Measurements from ENCODE around the gene GPR142.

Gene GPR142

GRCh38 chr17:74357466-74357809, 9.9 kb upstream of the GPR142 start:
- DNase-seq (ENCODE audit: low read depth) = no peak
- TF ChIP-seq CTCF (conservative IDR thresholded peaks at IDR 0.05; ENCODE audit: low read depth, low read length) = no peak
- H3K4me3 ChIP-seq (ENCODE audit: low read length) = no peak overlapping the region

- no peak for TF ChIP-seq CTCF (conservative IDR thresholded peaks at IDR 0.05; ENCODE audit: low read depth, low read length)
- DNase-seq (ENCODE audit: low read depth) = no peak
- no peak overlapping the region for H3K4me3 ChIP-seq (ENCODE audit: low read length)
These were observed 8.6 kb upstream of the GPR142 start for GRCh38 chr17:74358697-74359096.

- no peak overlapping the region for H3K4me3 ChIP-seq (ENCODE audit: low read length)
- no peak for TF ChIP-seq CTCF (conservative IDR thresholded peaks at IDR 0.05; ENCODE audit: low read depth, low read length)
- DNase-seq (ENCODE audit: low read depth) = no peak
These were observed 7.4 kb upstream of the GPR142 start for GRCh38 chr17:74359916-74360315.

GRCh38 chr17:74360899-74361229, 6.4 kb upstream of the GPR142 start:
- H3K4me3 ChIP-seq (ENCODE audit: low read length) = no peak overlapping the region
- TF ChIP-seq CTCF (conservative IDR thresholded peaks at IDR 0.05; ENCODE audit: low read depth, low read length) = no peak
- DNase-seq (ENCODE audit: low read depth) = no peak

GRCh38 chr17:74361230-74362068, 5.9 kb upstream of the GPR142 start, which contains the start of gene BTBD17:
BTBD17 (minus strand) TSS chr17:74361868; CDS start chr17:74361819, 49 bp downstream.
- DNase-seq (ENCODE audit: low read depth) = no peak
- peak; percentile 76 for TF ChIP-seq CTCF (conservative IDR thresholded peaks at IDR 0.05; ENCODE audit: low read depth, low read length)
- no peak within 1 kb of the TSS for H3K4me3 ChIP-seq (ENCODE audit: low read length)

- TF ChIP-seq CTCF (conservative IDR thresholded peaks at IDR 0.05; ENCODE audit: low read depth, low read length) = no peak
- H3K4me3 ChIP-seq (ENCODE audit: low read length) = no peak overlapping the region
- no peak for DNase-seq (ENCODE audit: low read depth)
These were observed 5.3 kb upstream of the GPR142 start for GRCh38 chr17:74362069-74362405.

GRCh38 chr17:74362810-74363498, 4.4 kb upstream of the GPR142 start:
- no peak for TF ChIP-seq CTCF (conservative IDR thresholded peaks at IDR 0.05; ENCODE audit: low read depth, low read length)
- no peak for DNase-seq (ENCODE audit: low read depth)
- no peak overlapping the region for H3K4me3 ChIP-seq (ENCODE audit: low read length)

Data from retinal pigment epithelial cell (primary cell).